ENCODE results near the gene EPHB2.

EPHB2 gene

GRCh38 chr1:22892789-22893188, 182.2 kb downstream of the EPHB2 start:
- DNase-seq: no peak

GRCh38 chr1:22893292-22893691, 182.7 kb downstream of the EPHB2 start:
- DNase-seq: no peak

GRCh38 chr1:22895357-22895756, 184.7 kb downstream of the EPHB2 start:
- no peak for DNase-seq

- no peak for DNase-seq
These were observed 185.5 kb downstream of the EPHB2 start for GRCh38 chr1:22896184-22896583.

GRCh38 chr1:22900451-22900850, 189.8 kb downstream of the EPHB2 start:
- no peak for DNase-seq

GRCh38 chr1:22903113-22903512, 192.5 kb downstream of the EPHB2 start:
- no peak for DNase-seq

GRCh38 chr1:22906968-22907367, 196.3 kb downstream of the EPHB2 start:
- no peak for DNase-seq

GRCh38 chr1:22907528-22907927, 196.9 kb downstream of the EPHB2 start:
- no peak for DNase-seq

- no peak for DNase-seq
These were observed 198.3 kb downstream of the EPHB2 start for GRCh38 chr1:22908880-22909426.

- no peak for DNase-seq
These were observed 199.6 kb downstream of the EPHB2 start for GRCh38 chr1:22910286-22910685.

GRCh38 chr1:22910986-22911651, 200.5 kb downstream of the EPHB2 start:
- no peak for DNase-seq

- no peak for DNase-seq
These were observed 201.7 kb downstream of the EPHB2 start for GRCh38 chr1:22912311-22912710.

- DNase-seq: no peak
These were observed 202.9 kb downstream of the EPHB2 start for GRCh38 chr1:22913421-22914141.

GRCh38 chr1:22914156-22914555, 203.5 kb downstream of the EPHB2 start:
- DNase-seq: no peak

- no peak for DNase-seq
These were observed 204.1 kb downstream of the EPHB2 start for GRCh38 chr1:22914633-22915217.

GRCh38 chr1:22915231-22915630, 204.6 kb downstream of the EPHB2 start:
- no peak for DNase-seq

GRCh38 chr1:22915816-22916470, 205.3 kb downstream of the EPHB2 start:
- no peak for DNase-seq

- DNase-seq: no peak
These were observed 205.8 kb downstream of the EPHB2 start for GRCh38 chr1:22916471-22916820.

GRCh38 chr1:22917989-22918388, 207.3 kb downstream of the EPHB2 start:
- no peak for DNase-seq

GRCh38 chr1:22918644-22919043, 208.0 kb downstream of the EPHB2 start:
- no peak for DNase-seq

GRCh38 chr1:22919341-22920025, 208.8 kb downstream of the EPHB2 start:
- no peak for DNase-seq

- no peak for DNase-seq
These were observed 209.5 kb downstream of the EPHB2 start for GRCh38 chr1:22920026-22920733.
